ENCODE results near the gene PHIP.

- TF ChIP-seq CTCF (IDR thresholded peaks at IDR 0.05) (no peak), POLR2A (IDR thresholded peaks at IDR 0.05) (no peak)
These were observed 40.0 kb downstream of the PHIP start for GRCh38 chr6:79038061-79038460.
